CD4-positive, alpha-beta T cell treated with Interleukin-4 for 1 hour (primary cell): Measurements from ENCODE around the gene SLC9C2.
"Not testable (repeated sequence)": the region's sequence is repeated elsewhere in the genome, so short reads cannot be mapped to it uniquely, and the experiment has no call there.

Source experiments
- DNase-seq, 2 donors: peaks; one replicate each; pipeline ENCODE4 v3.0.0-alpha.2; 2020 to 2022

The SLC9C2 gene

GRCh38 chr1:173581383-173582079 lies 21.3 kb downstream of the SLC9C2 start:
- DNase-seq: no peak

- no peak for DNase-seq
Observed at GRCh38 chr1:173580658-173581057, 22.2 kb downstream of the SLC9C2 start.

GRCh38 chr1:173580071-173580470 lies 22.8 kb downstream of the SLC9C2 start:
- DNase-seq: no peak

GRCh38 chr1:173573596-173573995 lies 29.3 kb downstream of the SLC9C2 start:
- DNase-seq: no peak

- no peak for DNase-seq
Observed at GRCh38 chr1:173572201-173572873, 30.5 kb downstream of the SLC9C2 start.

GRCh38 chr1:173570370-173571007 lies 32.4 kb downstream of the SLC9C2 start:
- no peak for DNase-seq

- no peak for DNase-seq
Observed at GRCh38 chr1:173568483-173568882, 34.4 kb downstream of the SLC9C2 start.

- not testable (repeated sequence) for DNase-seq
Observed at GRCh38 chr1:173563846-173564245, 39.0 kb downstream of the SLC9C2 start.

GRCh38 chr1:173562813-173563212 lies 40.1 kb downstream of the SLC9C2 start:
- no peak for DNase-seq

GRCh38 chr1:173561263-173561662 lies 41.6 kb downstream of the SLC9C2 start:
- DNase-seq: no peak

GRCh38 chr1:173560285-173560880 lies 42.5 kb downstream of the SLC9C2 start:
- DNase-seq: no peak

- no peak for DNase-seq
Observed at GRCh38 chr1:173555651-173556305, 47.1 kb downstream of the SLC9C2 start.

- DNase-seq: no peak
Observed at GRCh38 chr1:173554541-173555250, 48.2 kb downstream of the SLC9C2 start.

- DNase-seq: no peak
Observed at GRCh38 chr1:173554089-173554488, 48.8 kb downstream of the SLC9C2 start.

- no peak for DNase-seq
Observed at GRCh38 chr1:173553312-173553711, 49.6 kb downstream of the SLC9C2 start.

GRCh38 chr1:173551699-173552098 lies 51.2 kb downstream of the SLC9C2 start:
- no peak for DNase-seq

- no peak for DNase-seq
Observed at GRCh38 chr1:173549813-173550212, 53.1 kb downstream of the SLC9C2 start.

GRCh38 chr1:173545688-173546087 lies 57.2 kb downstream of the SLC9C2 start:
- no peak for DNase-seq

- DNase-seq: no peak
Observed at GRCh38 chr1:173536223-173536622, 66.6 kb downstream of the SLC9C2 start.

GRCh38 chr1:173532237-173532636 lies 70.6 kb downstream of the SLC9C2 start:
- DNase-seq: peak in 1 of 2 donors; percentile 29

- no peak for DNase-seq
Observed at GRCh38 chr1:173530795-173531693, 71.8 kb downstream of the SLC9C2 start.
